NCI-H2107 treated with DMSO at 0.1 percent for 48 hours (cell line): ENCODE results near the gene FZD2.
"Not testable (repeated sequence)": the region's sequence is repeated elsewhere in the genome, so short reads cannot be mapped to it uniquely, and the experiment has no call there.

Source experiments
- DNase-seq: peaks from one replicate; lab custom pipeline; 2025; ENCODE audit not compliant: unreplicated experiment; lab: John Stamatoyannopoulos, UW

The FZD2 gene

GRCh38 chr17:44575403-44575802, 18.1 kb downstream of the FZD2 start:
- no peak for DNase-seq

- DNase-seq = no peak
These were observed 21.7 kb downstream of the FZD2 start for GRCh38 chr17:44578947-44579346.

- no peak for DNase-seq
These were observed 24.6 kb downstream of the FZD2 start for GRCh38 chr17:44581868-44582267.

- DNase-seq = no peak
These were observed 27.2 kb downstream of the FZD2 start for GRCh38 chr17:44584443-44584842.

GRCh38 chr17:44585315-44585714, 28.0 kb downstream of the FZD2 start:
- no peak for DNase-seq

- no peak for DNase-seq
These were observed 30.1 kb downstream of the FZD2 start for GRCh38 chr17:44587339-44587738.

- no peak for DNase-seq
These were observed 32.2 kb downstream of the FZD2 start for GRCh38 chr17:44589316-44590071.

GRCh38 chr17:44590072-44590462, 32.8 kb downstream of the FZD2 start:
- DNase-seq = not testable (repeated sequence)

GRCh38 chr17:44590762-44591161, 33.5 kb downstream of the FZD2 start:
- DNase-seq = not testable (repeated sequence)

- no peak for DNase-seq
These were observed 33.9 kb downstream of the FZD2 start for GRCh38 chr17:44591206-44591605.

- no peak for DNase-seq
These were observed 35.9 kb downstream of the FZD2 start for GRCh38 chr17:44593156-44593555.

- DNase-seq = no peak
These were observed 38.0 kb downstream of the FZD2 start for GRCh38 chr17:44595216-44595775.

GRCh38 chr17:44598329-44598728, 41.0 kb downstream of the FZD2 start:
- no peak for DNase-seq

GRCh38 chr17:44598932-44599297, 41.6 kb downstream of the FZD2 start:
- no peak for DNase-seq

- peak; percentile 64 for DNase-seq
These were observed 42.3 kb downstream of the FZD2 start for GRCh38 chr17:44599298-44600175.

GRCh38 chr17:44601539-44601938, 44.3 kb downstream of the FZD2 start:
- no peak for DNase-seq

- DNase-seq = no peak
These were observed 44.7 kb downstream of the FZD2 start for GRCh38 chr17:44601973-44602372.

GRCh38 chr17:44602390-44602789, 45.1 kb downstream of the FZD2 start:
- no peak for DNase-seq

GRCh38 chr17:44602970-44603369, 45.7 kb downstream of the FZD2 start:
- no peak for DNase-seq

GRCh38 chr17:44604116-44604761, 47.0 kb downstream of the FZD2 start:
- DNase-seq = no peak

GRCh38 chr17:44604768-44605485, 47.6 kb downstream of the FZD2 start:
- no peak for DNase-seq
